AG20443 (cell line): ENCODE results near the gene SEC23IP.
"Not testable (repeated sequence)": the region's sequence is repeated elsewhere in the genome, so short reads cannot be mapped to it uniquely, and the experiment has no call there.

Source experiments
- DNase-seq: peaks from one replicate; pipeline ENCODE4 v3.0.0; 2012; ENCODE audit warnings: low spot score, mixed read lengths

Gene SEC23IP

GRCh38 chr10:119892188-119893065 lies at the start of gene SEC23IP:
Gene SEC23IP, plus strand, starts transcription at chr10:119892730. Its CDS starts 53 bp downstream, at chr10:119892783.
- peak; percentile 98 for DNase-seq

GRCh38 chr10:119845656-119846055 lies 46.9 kb upstream of the SEC23IP start:
- no peak for DNase-seq

GRCh38 chr10:119849031-119849789 lies 43.3 kb upstream of the SEC23IP start:
- peak; percentile 50 for DNase-seq

GRCh38 chr10:119849944-119850343 lies 42.6 kb upstream of the SEC23IP start:
- no peak for DNase-seq

- DNase-seq: no peak
Measured at GRCh38 chr10:119852277-119852676, 40.3 kb upstream of the SEC23IP start.

GRCh38 chr10:119852822-119853221 lies 39.7 kb upstream of the SEC23IP start:
- no peak for DNase-seq

GRCh38 chr10:119853574-119853973 lies 39.0 kb upstream of the SEC23IP start:
- no peak for DNase-seq

GRCh38 chr10:119858063-119858462 lies 34.5 kb upstream of the SEC23IP start:
- no peak for DNase-seq

- DNase-seq: peak; percentile 16
Measured at GRCh38 chr10:119859420-119860258, 32.9 kb upstream of the SEC23IP start.

- DNase-seq: no peak
Measured at GRCh38 chr10:119860866-119861607, 31.5 kb upstream of the SEC23IP start.

- DNase-seq: no peak
Measured at GRCh38 chr10:119862524-119862923, 30.0 kb upstream of the SEC23IP start.

GRCh38 chr10:119863951-119864565 lies 28.5 kb upstream of the SEC23IP start:
- DNase-seq: no peak

- no peak for DNase-seq
Measured at GRCh38 chr10:119865699-119866240, 26.8 kb upstream of the SEC23IP start.

GRCh38 chr10:119867317-119867716 lies 25.2 kb upstream of the SEC23IP start:
- DNase-seq: no peak

- DNase-seq: not testable (repeated sequence)
Measured at GRCh38 chr10:119869398-119869797, 23.1 kb upstream of the SEC23IP start.

GRCh38 chr10:119871881-119872609 lies 20.5 kb upstream of the SEC23IP start:
- peak; percentile 58 for DNase-seq

- no peak for DNase-seq
Measured at GRCh38 chr10:119872610-119872859, 20.0 kb upstream of the SEC23IP start, which contains the start of gene MCMBP. Gene MCMBP, minus strand, starts transcription at chr10:119872843. Its CDS starts 259 bp downstream, at chr10:119872584.

- peak; percentile 95 for DNase-seq
Measured at GRCh38 chr10:119872860-119873681, 19.5 kb upstream of the SEC23IP start.

- no peak for DNase-seq
Measured at GRCh38 chr10:119878524-119878923, 14.0 kb upstream of the SEC23IP start.
